Breast epithelium (tissue), 3 donors: ENCODE results near the gene ADGRL4.

Experiments used
- POLR2A ChIP-seq: fragments of 450-650 bp; IDR thresholded peaks from one replicate; pipeline ENCODE4 v1.6.1; 2016; ENCODE audit warnings: antibody characterized with exemption, mild to moderate bottlenecking, moderate library complexity
- POLR2AphosphoS5 ChIP-seq, 3 donors: sonication (generic); formaldehyde crosslinking; IDR thresholded peaks; one replicate each; pipeline ENCODE4 v1.6.1; 2017; ENCODE audit warnings: antibody characterized with exemption in 3 of 3
- TF ChIP-seq, protein P1 (sequence below), 3 donors: fragments of 450-650 bp; IDR thresholded peaks; one replicate each; pipeline ENCODE4 v1.5.1; 2016 to 2017; ENCODE audit warnings: antibody characterized with exemption in 3 of 3, mild to moderate bottlenecking in 3 of 3, moderate library complexity in 3 of 3

DNA sequence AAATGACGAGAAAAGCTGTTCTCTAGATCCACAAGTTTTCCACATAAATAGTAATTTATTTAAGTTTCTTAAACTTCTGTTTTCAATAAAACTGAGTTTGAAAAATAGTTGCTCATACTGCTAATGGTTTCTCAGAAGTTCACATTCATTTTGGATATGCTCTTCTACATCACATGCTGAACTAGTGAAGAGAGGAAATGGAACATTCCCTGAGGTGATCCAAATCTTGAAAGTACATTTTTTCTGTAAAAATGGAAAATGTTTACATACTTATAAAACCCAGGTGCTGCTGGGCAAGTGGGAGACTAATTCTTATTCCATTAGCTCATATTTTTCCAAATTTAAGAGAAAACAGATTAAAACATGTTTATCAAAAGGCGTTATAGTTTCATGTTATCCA is 111.7 kb downstream of the ADGRL4 start:
- TF ChIP-seq, protein P1, sequence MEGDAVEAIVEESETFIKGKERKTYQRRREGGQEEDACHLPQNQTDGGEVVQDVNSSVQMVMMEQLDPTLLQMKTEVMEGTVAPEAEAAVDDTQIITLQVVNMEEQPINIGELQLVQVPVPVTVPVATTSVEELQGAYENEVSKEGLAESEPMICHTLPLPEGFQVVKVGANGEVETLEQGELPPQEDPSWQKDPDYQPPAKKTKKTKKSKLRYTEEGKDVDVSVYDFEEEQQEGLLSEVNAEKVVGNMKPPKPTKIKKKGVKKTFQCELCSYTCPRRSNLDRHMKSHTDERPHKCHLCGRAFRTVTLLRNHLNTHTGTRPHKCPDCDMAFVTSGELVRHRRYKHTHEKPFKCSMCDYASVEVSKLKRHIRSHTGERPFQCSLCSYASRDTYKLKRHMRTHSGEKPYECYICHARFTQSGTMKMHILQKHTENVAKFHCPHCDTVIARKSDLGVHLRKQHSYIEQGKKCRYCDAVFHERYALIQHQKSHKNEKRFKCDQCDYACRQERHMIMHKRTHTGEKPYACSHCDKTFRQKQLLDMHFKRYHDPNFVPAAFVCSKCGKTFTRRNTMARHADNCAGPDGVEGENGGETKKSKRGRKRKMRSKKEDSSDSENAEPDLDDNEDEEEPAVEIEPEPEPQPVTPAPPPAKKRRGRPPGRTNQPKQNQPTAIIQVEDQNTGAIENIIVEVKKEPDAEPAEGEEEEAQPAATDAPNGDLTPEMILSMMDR (IDR thresholded peaks at IDR 0.05): no peak
- no peak for TF ChIP-seq POLR2A
- TF ChIP-seq POLR2AphosphoS5 (IDR thresholded peaks at IDR 0.05): no peak
